ENCODE data around the gene RNF217. TPM values are rescaled to one million over a fixed set of nuclear protein-coding genes. Genes with fewer than 3 reads are reported as not detected.
"Not testable (repeated sequence)": the region's sequence is repeated elsewhere in the genome, so short reads cannot be mapped to it uniquely, and the experiment has no call there.

Gene RNF217
- total RNA-seq (under 1 TPM in 1 of 2 experiments, not detected in 1; 0.13 TPM), polyA plus RNA-seq (not detected)

- H3K4me3 ChIP-seq (ENCODE audit: low read length) = no peak within 1 kb of the TSS
- peak within 1 kb of the TSS in 1 of 8 donors; percentile 1 for H3K27ac Mint-ChIP-seq
Measured at GRCh38 chr6:124961777-124962638, at the start of gene RNF217. TSS of gene RNF217 (plus strand) at chr6:124962437. CDS start at chr6:124962545, 108 bp downstream.

GRCh38 chr6:124913056-124913455 is 49.2 kb upstream of the RNF217 start:
- no peaks in the 10 kb centered on the region for H3K4me1 Mint-ChIP-seq
- no peaks in the 10 kb centered on the region for H3K27me3 Mint-ChIP-seq
- Histone ChIP-seq H3K27ac (ENCODE audit: low read depth, low read length) (no peak overlapping the region), H3K4me3 (ENCODE audit: low read length) (no peak overlapping the region), H3K4me1 (ENCODE audit: insufficient read depth, low read length) (no peaks in the 10 kb centered on the region), H3K27me3 (ENCODE audit: insufficient read depth, low read length, poor library complexity, severe bottlenecking) (no peaks in the 10 kb centered on the region), H3K36me3 (ENCODE audit: insufficient read depth, low read length) (no peaks in the 10 kb centered on the region), H3K9me3 (ENCODE audit: low read length) (no peaks in the 10 kb centered on the region)
- H3K4me3 Mint-ChIP-seq = no peak overlapping the region
- DNase-seq = no peak
- POLR2A ChIA-PET = no interaction called here
- CTCF ChIA-PET = no interaction called here
- no peaks in the 10 kb centered on the region for H3K36me3 Mint-ChIP-seq
- H3K9me3 Mint-ChIP-seq = peaks cover 0 to 4% (median under 1%) of the 10 kb centered on the region in 5 donors
- no peak overlapping the region for H3K27ac Mint-ChIP-seq

More at GRCh38 chr6:124961777-124962638, at the start of gene RNF217:
- peak within 1 kb of the TSS in 4 of 7 donors; percentile 37 to 83 (median 64) for H3K4me3 Mint-ChIP-seq
- peaks cover 30 to 44% of the 10 kb centered on the region in 2 donors for H3K27me3 Mint-ChIP-seq
- Histone ChIP-seq H3K9me3 (ENCODE audit: low read length) (no peaks in the 10 kb centered on the region), H3K27ac (ENCODE audit: low read depth, low read length) (peak within 1 kb of the TSS; percentile 69), H3K4me1 (ENCODE audit: insufficient read depth, low read length) (no peaks in the 10 kb centered on the region), H3K27me3 (ENCODE audit: insufficient read depth, low read length, poor library complexity, severe bottlenecking) (no peaks in the 10 kb centered on the region), H3K36me3 (ENCODE audit: insufficient read depth, low read length) (no peaks in the 10 kb centered on the region)
- CTCF ChIA-PET = no interaction called here
- POLR2A ChIA-PET = no interaction called here
- DNase-seq = no peak
- peaks cover 9 to 16% (median 12%) of the 10 kb centered on the region in 3 donors for H3K4me1 Mint-ChIP-seq
- H3K9me3 Mint-ChIP-seq = peaks cover 0 to 6% (median 5%) of the 10 kb centered on the region in 5 donors
- H3K36me3 Mint-ChIP-seq = peaks cover 0 to 2% (median 0%) of the 10 kb centered on the region in 3 donors

- no peak overlapping the region for H3K27ac Mint-ChIP-seq
- POLR2A ChIA-PET = no interaction called here
- peaks cover 5 to 8% (median 6%) of the 10 kb centered on the region in 5 donors for H3K9me3 Mint-ChIP-seq
- no peak overlapping the region for H3K4me3 ChIP-seq (ENCODE audit: low read length)
- H3K27me3 ChIP-seq (ENCODE audit: insufficient read depth, low read length, poor library complexity, severe bottlenecking) = no peaks in the 10 kb centered on the region
- H3K4me3 Mint-ChIP-seq = no peak overlapping the region
- H3K27ac ChIP-seq (ENCODE audit: low read depth, low read length) = no peak overlapping the region
- no peaks in the 10 kb centered on the region for H3K4me1 ChIP-seq (ENCODE audit: insufficient read depth, low read length)
- no peaks in the 10 kb centered on the region for H3K36me3 ChIP-seq (ENCODE audit: insufficient read depth, low read length)
- no peak for DNase-seq
- H3K36me3 Mint-ChIP-seq = no peaks in the 10 kb centered on the region
- H3K4me1 Mint-ChIP-seq = no peaks in the 10 kb centered on the region
- H3K9me3 ChIP-seq (ENCODE audit: low read length) = no peaks in the 10 kb centered on the region
- no peaks in the 10 kb centered on the region for H3K27me3 Mint-ChIP-seq
- CTCF ChIA-PET = no interaction called here
Measured at GRCh38 chr6:124917769-124918168, 44.5 kb upstream of the RNF217 start.

- H3K27me3 Mint-ChIP-seq; H3K4me3 ChIP-seq (ENCODE audit: low read length); H3K4me3 Mint-ChIP-seq; POLR2A ChIA-PET; H3K4me1 Mint-ChIP-seq; CTCF ChIA-PET; H3K27ac Mint-ChIP-seq; H3K36me3 ChIP-seq (ENCODE audit: insufficient read depth, low read length); H3K36me3 Mint-ChIP-seq; H3K27ac ChIP-seq (ENCODE audit: low read depth, low read length); H3K27me3 ChIP-seq (ENCODE audit: insufficient read depth, low read length, poor library complexity, severe bottlenecking); DNase-seq; H3K4me1 ChIP-seq (ENCODE audit: insufficient read depth, low read length); H3K9me3 ChIP-seq (ENCODE audit: low read length): not testable (repeated sequence)
- peaks cover 5 to 11% (median 8%) of the 10 kb centered on the region in 5 donors for H3K9me3 Mint-ChIP-seq
Measured at GRCh38 chr6:124919703-124920102, 42.5 kb upstream of the RNF217 start.

- ChIA-PET CTCF (no interaction called here), POLR2A (no interaction called here)
- no peak overlapping the region for H3K4me3 Mint-ChIP-seq
- Histone ChIP-seq H3K4me1 (ENCODE audit: insufficient read depth, low read length) (no peaks in the 10 kb centered on the region), H3K27me3 (ENCODE audit: insufficient read depth, low read length, poor library complexity, severe bottlenecking) (no peaks in the 10 kb centered on the region), H3K36me3 (ENCODE audit: insufficient read depth, low read length) (no peaks in the 10 kb centered on the region), H3K9me3 (ENCODE audit: low read length) (no peaks in the 10 kb centered on the region), H3K27ac (ENCODE audit: low read depth, low read length) (no peak overlapping the region), H3K4me3 (ENCODE audit: low read length) (no peak overlapping the region)
- H3K4me1 Mint-ChIP-seq = no peaks in the 10 kb centered on the region
- DNase-seq = no peak
- H3K9me3 Mint-ChIP-seq = peaks cover 1 to 9% (median 8%) of the 10 kb centered on the region in 5 donors
- no peaks in the 10 kb centered on the region for H3K36me3 Mint-ChIP-seq
- no peak overlapping the region for H3K27ac Mint-ChIP-seq
- H3K27me3 Mint-ChIP-seq = no peaks in the 10 kb centered on the region
Measured at GRCh38 chr6:124924333-124924759, 37.9 kb upstream of the RNF217 start.

GRCh38 chr6:124926435-124926834 is 35.8 kb upstream of the RNF217 start:
- Mint-ChIP-seq H3K4me1 (no peaks in the 10 kb centered on the region), H3K9me3 (peaks cover 4 to 7% (median 6%) of the 10 kb centered on the region in 5 donors), H3K27ac (no peak overlapping the region), H3K36me3 (no peaks in the 10 kb centered on the region), H3K27me3 (no peaks in the 10 kb centered on the region), H3K4me3 (no peak overlapping the region)
- no peaks in the 10 kb centered on the region for H3K36me3 ChIP-seq (ENCODE audit: insufficient read depth, low read length)
- H3K4me3 ChIP-seq (ENCODE audit: low read length) = no peak overlapping the region
- no peaks in the 10 kb centered on the region for H3K27me3 ChIP-seq (ENCODE audit: insufficient read depth, low read length, poor library complexity, severe bottlenecking)
- H3K4me1 ChIP-seq (ENCODE audit: insufficient read depth, low read length) = no peaks in the 10 kb centered on the region
- CTCF ChIA-PET = no interaction called here
- no peak for DNase-seq
- no peak overlapping the region for H3K27ac ChIP-seq (ENCODE audit: low read depth, low read length)
- POLR2A ChIA-PET = no interaction called here
- H3K9me3 ChIP-seq (ENCODE audit: low read length) = no peaks in the 10 kb centered on the region

- Histone ChIP-seq H3K9me3 (ENCODE audit: low read length) (no peaks in the 10 kb centered on the region), H3K27ac (ENCODE audit: low read depth, low read length) (no peak overlapping the region), H3K36me3 (ENCODE audit: insufficient read depth, low read length) (no peaks in the 10 kb centered on the region), H3K27me3 (ENCODE audit: insufficient read depth, low read length, poor library complexity, severe bottlenecking) (no peaks in the 10 kb centered on the region), H3K4me3 (ENCODE audit: low read length) (no peak overlapping the region), H3K4me1 (ENCODE audit: insufficient read depth, low read length) (no peaks in the 10 kb centered on the region)
- POLR2A ChIA-PET = no interaction called here
- no peak overlapping the region for H3K27ac Mint-ChIP-seq
- CTCF ChIA-PET = no interaction called here
- H3K9me3 Mint-ChIP-seq = peaks cover 2 to 8% (median 4%) of the 10 kb centered on the region in 5 donors
- no peak for DNase-seq
- no peaks in the 10 kb centered on the region for H3K36me3 Mint-ChIP-seq
- H3K4me1 Mint-ChIP-seq = no peaks in the 10 kb centered on the region
- H3K4me3 Mint-ChIP-seq = no peak overlapping the region
- H3K27me3 Mint-ChIP-seq = no peaks in the 10 kb centered on the region
Measured at GRCh38 chr6:124927806-124928205, 34.4 kb upstream of the RNF217 start.

GRCh38 chr6:124928851-124929250 is 33.4 kb upstream of the RNF217 start:
- POLR2A ChIA-PET = no interaction called here
- Mint-ChIP-seq H3K27me3 (no peaks in the 10 kb centered on the region), H3K27ac (no peak overlapping the region), H3K4me1 (no peaks in the 10 kb centered on the region), H3K4me3 (no peak overlapping the region), H3K36me3 (no peaks in the 10 kb centered on the region), H3K9me3 (peaks cover 0 to 8% (median 2%) of the 10 kb centered on the region in 5 donors)
- CTCF ChIA-PET = no interaction called here
- H3K36me3 ChIP-seq (ENCODE audit: insufficient read depth, low read length) = no peaks in the 10 kb centered on the region
- DNase-seq = no peak
- H3K9me3 ChIP-seq (ENCODE audit: low read length) = no peaks in the 10 kb centered on the region
- H3K4me3 ChIP-seq (ENCODE audit: low read length) = no peak overlapping the region
- H3K4me1 ChIP-seq (ENCODE audit: insufficient read depth, low read length) = no peaks in the 10 kb centered on the region
- H3K27ac ChIP-seq (ENCODE audit: low read depth, low read length) = no peak overlapping the region
- no peaks in the 10 kb centered on the region for H3K27me3 ChIP-seq (ENCODE audit: insufficient read depth, low read length, poor library complexity, severe bottlenecking)

All from CD8-positive, alpha-beta memory T cell (primary cell).